Aorta (tissue), 5 donors: Measurements from ENCODE around the gene ZBTB2. TPM values are rescaled to one million over a fixed set of nuclear protein-coding genes. Genes with fewer than 3 reads are reported as not detected.
A peak's percentile ranks its signal among the peaks of the same experiment; 100 is the strongest.

Experiments
- ATAC-seq: fragments of 200-7000 bp; cut with Tn5 transposase; one replicate; pipeline ENCODE4 v1.9.1; 2022; ENCODE audit warnings: moderate library complexity; ENCODE audit not compliant: low FRiP score
- DNase-seq, 2 donors: peaks; one replicate each; pipeline ENCODE4 v3.0.0-alpha.2; 2020
- H3K27ac ChIP-seq, 2 donors: one replicate each; pipeline ENCODE4 v1.5.1; 2013; ENCODE audit warnings: low read length in 2 of 2, mild to moderate bottlenecking in 2 of 2, moderate library complexity in 2 of 2, control low read depth in 1 of 2, inconsistent platforms in 1 of 2, low read depth in 1 of 2
- H3K27me3 ChIP-seq, 2 donors: one replicate each; pipeline ENCODE4 v1.6.1; 2013; ENCODE audit warnings: control low read depth in 1 of 2, low read length in 1 of 2, mild to moderate bottlenecking in 1 of 2, moderate library complexity in 1 of 2; ENCODE audit not compliant: insufficient read depth in 2 of 2, control insufficient read depth in 1 of 2
- H3K36me3 ChIP-seq, 2 donors: one replicate each; pipeline ENCODE4 v1.6.1; 2013; ENCODE audit warnings: control low read depth in 1 of 2, low read length in 1 of 2, mild to moderate bottlenecking in 1 of 2; ENCODE audit not compliant: insufficient read depth in 2 of 2, control insufficient read depth in 1 of 2
- H3K4me1 ChIP-seq, 2 donors: one replicate each; pipeline ENCODE4 v1.6.1; 2013; ENCODE audit warnings: low read length in 2 of 2, control low read depth in 1 of 2, mild to moderate bottlenecking in 1 of 2, moderate library complexity in 1 of 2; ENCODE audit not compliant: insufficient read depth in 2 of 2, control insufficient read depth in 1 of 2
- H3K4me3 ChIP-seq, 2 donors: one replicate each; pipeline ENCODE4 v1.5.1; 2013; ENCODE audit warnings: low read length in 2 of 2, control low read depth in 1 of 2, mild to moderate bottlenecking in 1 of 2
- H3K9me3 ChIP-seq: one replicate; pipeline ENCODE4 v1.6.1; 2013; ENCODE audit warnings: mild to moderate bottlenecking, low read length; ENCODE audit not compliant: control insufficient read depth
- WGBS, 2 donors: extraction: QIAGEN DNeasy Blood & Tissue Kit; methylation state at CpG; one replicate each; pipeline ENCODE4 v1.1.7; 2013; 5-methylcytosine and 5-hydroxymethylcytosine counted together
- intact Hi-C, 2 donors: fragments of 100-400 bp; cut with DNase I; formaldehyde crosslinking; loops; one replicate each; pipeline versions ENCODE4 v1.14.2 to v1.15.0; 2022
- polyA plus RNA-seq, 2 donors: library from polyadenylated mRNA; stranded (reverse); fragments of 200-250 nt; gene quantifications; one replicate each; pipeline ENCODE4 v1.2.3, GENCODE V29; 2013
- total RNA-seq, 2 donors: library from RNA; stranded (reverse); fragmentation: NEBNext Ultra II Directional; extraction: Animal tissue kit (Norgen Biotek cat#: 25700); gene quantifications; one replicate each; pipeline ENCODE4 v1.2.1, GENCODE V29; 2021
- donor health status: healthy with polysubstance abuse.
- donor health status: Bipolar disorder and iron deficiency.
- donor health status: DM: no; HTN: no; CAD: no.
- donor health status: DM: no; HTN: no; CAD: no.
- donor health status: DM: yes; HTN: yes; CAD: no.

ZBTB2 gene
- total and polyA plus RNA-seq, 4 donors, result 5.0 to 14.0 (median 9.0) TPM

GRCh38 chr6:151431337-151431736 lies 40.0 kb upstream of the ZBTB2 start:
- 91 to 95% methylated on average over 3 of the region's 3 CpGs for WGBS, 2 donors
- intact Hi-C loops, result no loop called here
- ATAC-seq (no peak), DNase-seq (no peak)
- Histone ChIP-seq H3K4me3 (no peak overlapping the region), H3K4me1 (peaks cover 0 to under 1% of the 10 kb centered on the region in 2 donors), H3K27me3 (no peaks in the 10 kb centered on the region), H3K9me3 (no peaks in the 10 kb centered on the region), H3K36me3 (peaks cover 0 to 2% of the 10 kb centered on the region in 2 donors), H3K27ac (no peak overlapping the region)

- intact Hi-C loops, result no loop called here
- Histone ChIP-seq H3K27me3 (no peaks in the 10 kb centered on the region), H3K9me3 (no peaks in the 10 kb centered on the region), H3K4me1 (no peaks in the 10 kb centered on the region), H3K4me3 (no peak overlapping the region), H3K36me3 (peaks cover 0 to 2% of the 10 kb centered on the region in 2 donors), H3K27ac (no peak overlapping the region)
- ATAC-seq (no peak), DNase-seq (no peak)
- 84 to 87% methylated on average over 3 of the region's 3 CpGs for WGBS, 2 donors
These were observed 39.5 kb upstream of the ZBTB2 start for GRCh38 chr6:151430886-151431285.

- H3K36me3 ChIP-seq, result peaks cover 0 to 6% of the 10 kb centered on the region in 2 donors
- ATAC-seq (no peak), DNase-seq (no peak)
- WGBS, 2 donors, result 92 to 93% methylated on average over 4 of the region's 4 CpGs
- no peak overlapping the region for H3K4me3 ChIP-seq
- no peaks in the 10 kb centered on the region for H3K9me3 ChIP-seq
- intact Hi-C loops, result no loop called here
- H3K4me1 ChIP-seq, result no peaks in the 10 kb centered on the region
- H3K27ac ChIP-seq, result no peak overlapping the region
- no peaks in the 10 kb centered on the region for H3K27me3 ChIP-seq
These were observed 36.9 kb upstream of the ZBTB2 start for GRCh38 chr6:151428093-151428735.

- 87 to 88% methylated on average over 4 of the region's 4 CpGs for WGBS, 2 donors
- no peak overlapping the region for H3K27ac ChIP-seq
- no peak overlapping the region for H3K4me3 ChIP-seq
- H3K4me1 ChIP-seq, result no peaks in the 10 kb centered on the region
- intact Hi-C loops, result no loop called here
- no peaks in the 10 kb centered on the region for H3K27me3 ChIP-seq
- no peak for ATAC-seq
- no peak for DNase-seq
- peaks cover 0 to 4% of the 10 kb centered on the region in 2 donors for H3K36me3 ChIP-seq
- no peaks in the 10 kb centered on the region for H3K9me3 ChIP-seq
These were observed 34.2 kb upstream of the ZBTB2 start for GRCh38 chr6:151425561-151425960.

GRCh38 chr6:151422981-151423380 lies 31.6 kb upstream of the ZBTB2 start:
- 26 to 29% methylated on average over 4 of the region's 4 CpGs for whole genome bisulfite sequencing, 2 donors
- no peak overlapping the region for H3K4me3 ChIP-seq

GRCh38 chr6:151417477-151417876 lies 26.1 kb upstream of the ZBTB2 start:
- 72 to 85% methylated on average over 1 of the region's 1 CpG for WGBS, 2 donors

More at GRCh38 chr6:151422981-151423380, 31.6 kb upstream of the ZBTB2 start:
- Histone ChIP-seq H3K9me3 (no peaks in the 10 kb centered on the region), H3K27ac (peak overlapping the region in 1 of 2 donors; percentile 17), H3K4me1 (peaks cover 0 to 3% of the 10 kb centered on the region in 2 donors), H3K36me3 (peaks cover 0 to 4% of the 10 kb centered on the region in 2 donors), H3K27me3 (no peaks in the 10 kb centered on the region)
- DNase-seq (no peak), ATAC-seq (peak; percentile 29)
- intact Hi-C loops, result no loop called here

GRCh38 chr6:151414641-151415260 lies 23.4 kb upstream of the ZBTB2 start:
- intact Hi-C loops, result no loop called here
- no peak for ATAC-seq
- 94 to 97% methylated on average over 3 of the region's 3 CpGs for WGBS, 2 donors

More at GRCh38 chr6:151417477-151417876, 26.1 kb upstream of the ZBTB2 start:
- Histone ChIP-seq H3K9me3 (no peaks in the 10 kb centered on the region), H3K27me3 (no peaks in the 10 kb centered on the region), H3K4me3 (no peak overlapping the region), H3K36me3 (peaks cover 2 to 3% of the 10 kb centered on the region in 2 donors), H3K4me1 (peaks cover 0 to 3% of the 10 kb centered on the region in 2 donors), H3K27ac (no peak overlapping the region)
- no peak for DNase-seq
- no peak for ATAC-seq
- intact Hi-C loops, result no loop called here

GRCh38 chr6:151413372-151414145 lies 22.2 kb upstream of the ZBTB2 start:
- Histone ChIP-seq H3K36me3 (peaks cover 3 to 6% of the 10 kb centered on the region in 2 donors), H3K27ac (no peak overlapping the region)
- WGBS, 2 donors, result 96% methylated on average over 8 of the region's 8 CpGs

More at GRCh38 chr6:151414641-151415260, 23.4 kb upstream of the ZBTB2 start:
- no peaks in the 10 kb centered on the region for H3K27me3 ChIP-seq
- DNase-seq, result no peak
- H3K4me1 ChIP-seq, result no peaks in the 10 kb centered on the region
- peaks cover 2 to 3% of the 10 kb centered on the region in 2 donors for H3K36me3 ChIP-seq
- H3K27ac ChIP-seq, result no peak overlapping the region
- no peaks in the 10 kb centered on the region for H3K9me3 ChIP-seq
- no peak overlapping the region for H3K4me3 ChIP-seq

More at GRCh38 chr6:151413372-151414145, 22.2 kb upstream of the ZBTB2 start:
- Histone ChIP-seq H3K4me1 (no peaks in the 10 kb centered on the region), H3K4me3 (no peak overlapping the region), H3K9me3 (no peaks in the 10 kb centered on the region), H3K27me3 (no peaks in the 10 kb centered on the region)
- no peak for DNase-seq
- intact Hi-C loops, result no loop called here
- no peak for ATAC-seq
